ENCODE measurements around the gene MDN1.
"Not testable (repeated sequence)": the region's sequence is repeated elsewhere in the genome, so short reads cannot be mapped to it uniquely, and the experiment has no call there.

MDN1 gene

GRCh38 chr6:89817481-89817880 lies 2.1 kb downstream of the MDN1 start:
- Histone ChIP-seq H3K4me2 (ENCODE audit: low read length) (peak overlapping the region; percentile 22; the same call in 1 of the 2 replicates), H3K27ac (ENCODE audit: low read length) (no peak overlapping the region), H3K79me2 (ENCODE audit: low read length) (peaks cover 80% of the 10 kb centered on the region), H3K9me3 (ENCODE audit: insufficient read depth, low read length) (no peaks in the 10 kb centered on the region), H4K20me1 (ENCODE audit: insufficient read depth, low read length) (peaks cover 13% of the 10 kb centered on the region), H3K36me3 (replicated peaks; ENCODE audit: low read depth, low read length) (no peaks in the 10 kb centered on the region), H3K4me1 (ENCODE audit: low read length) (peaks cover 17% of the 10 kb centered on the region), H3K27me3 (ENCODE audit: low read depth, low read length) (no peaks in the 10 kb centered on the region), H3K4me3 (ENCODE audit: low read length) (no peak overlapping the region), H2AFZ (ENCODE audit: low read depth, low read length) (no peak overlapping the region), H3K9ac (ENCODE audit: low read length) (no peak overlapping the region)
- TF ChIP-seq EZH2phosphoT487 (IDR thresholded peaks at IDR 0.05; ENCODE audit: low read depth) (no peak), CTCF (IDR thresholded peaks at IDR 0.05; ENCODE audit: low read depth, low read length) (no peak)

GRCh38 chr6:89813422-89813821 lies 6.2 kb downstream of the MDN1 start:
- not testable (repeated sequence) for H3K27ac ChIP-seq (ENCODE audit: low read length); H2AFZ ChIP-seq (ENCODE audit: low read depth, low read length); H3K27me3 ChIP-seq (ENCODE audit: low read depth, low read length); H3K36me3 ChIP-seq (replicated peaks; ENCODE audit: low read depth, low read length); H3K9me3 ChIP-seq (ENCODE audit: insufficient read depth, low read length); H3K4me2 ChIP-seq (ENCODE audit: low read length); H3K4me3 ChIP-seq (ENCODE audit: low read length); H3K9ac ChIP-seq (ENCODE audit: low read length)
- Histone ChIP-seq H3K79me2 (ENCODE audit: low read length) (peaks cover 96% of the 10 kb centered on the region), H3K4me1 (ENCODE audit: low read length) (peaks cover 12% of the 10 kb centered on the region), H4K20me1 (ENCODE audit: insufficient read depth, low read length) (peaks cover 13% of the 10 kb centered on the region)

- no peak for TF ChIP-seq EZH2phosphoT487 (IDR thresholded peaks at IDR 0.05; ENCODE audit: low read depth)
- no peak for TF ChIP-seq CTCF (IDR thresholded peaks at IDR 0.05; ENCODE audit: low read depth, low read length)
- H3K9me3 ChIP-seq (ENCODE audit: insufficient read depth, low read length), result no peaks in the 10 kb centered on the region
- no peaks in the 10 kb centered on the region for H3K4me1 ChIP-seq (ENCODE audit: low read length)
- peaks cover 90% of the 10 kb centered on the region for H3K79me2 ChIP-seq (ENCODE audit: low read length)
- H4K20me1 ChIP-seq (ENCODE audit: insufficient read depth, low read length), result no peaks in the 10 kb centered on the region
- H3K27ac ChIP-seq (ENCODE audit: low read length), result no peak overlapping the region
- H3K36me3 ChIP-seq (replicated peaks; ENCODE audit: low read depth, low read length), result no peaks in the 10 kb centered on the region
- H3K9ac ChIP-seq (ENCODE audit: low read length), result no peak overlapping the region
- no peak overlapping the region for H3K4me2 ChIP-seq (ENCODE audit: low read length)
- H3K27me3 ChIP-seq (ENCODE audit: low read depth, low read length), result no peaks in the 10 kb centered on the region
- no peak overlapping the region for H3K4me3 ChIP-seq (ENCODE audit: low read length)
- H2AFZ ChIP-seq (ENCODE audit: low read depth, low read length), result no peak overlapping the region
Observed at GRCh38 chr6:89807581-89807980, 12.0 kb downstream of the MDN1 start.

- Histone ChIP-seq H4K20me1 (ENCODE audit: insufficient read depth, low read length) (no peaks in the 10 kb centered on the region), H3K4me3 (ENCODE audit: low read length) (no peak overlapping the region), H3K9me3 (ENCODE audit: insufficient read depth, low read length) (no peaks in the 10 kb centered on the region), H3K79me2 (ENCODE audit: low read length) (peaks cover 73% of the 10 kb centered on the region), H3K4me1 (ENCODE audit: low read length) (no peaks in the 10 kb centered on the region), H3K4me2 (ENCODE audit: low read length) (no peak overlapping the region), H3K9ac (ENCODE audit: low read length) (no peak overlapping the region), H3K36me3 (replicated peaks; ENCODE audit: low read depth, low read length) (no peaks in the 10 kb centered on the region), H2AFZ (ENCODE audit: low read depth, low read length) (no peak overlapping the region), H3K27me3 (ENCODE audit: low read depth, low read length) (no peaks in the 10 kb centered on the region), H3K27ac (ENCODE audit: low read length) (no peak overlapping the region)
- TF ChIP-seq EZH2phosphoT487 (IDR thresholded peaks at IDR 0.05; ENCODE audit: low read depth), result no peak
- TF ChIP-seq CTCF (IDR thresholded peaks at IDR 0.05; ENCODE audit: low read depth, low read length), result no peak
Observed at GRCh38 chr6:89805814-89806371, 13.7 kb downstream of the MDN1 start.

Data from OCI-LY3 (cell line).